ENCODE data around the gene RGS9. TPM values are rescaled to one million over a fixed set of nuclear protein-coding genes. Genes with fewer than 3 reads are reported as not detected.

RGS9 gene
- total and polyA plus RNA-seq, 2 of the 13 experiments (the other 11 are each of a cell fraction or from before 2014, with no cell fraction given), result 0.44 to 0.74 TPM

DNA sequence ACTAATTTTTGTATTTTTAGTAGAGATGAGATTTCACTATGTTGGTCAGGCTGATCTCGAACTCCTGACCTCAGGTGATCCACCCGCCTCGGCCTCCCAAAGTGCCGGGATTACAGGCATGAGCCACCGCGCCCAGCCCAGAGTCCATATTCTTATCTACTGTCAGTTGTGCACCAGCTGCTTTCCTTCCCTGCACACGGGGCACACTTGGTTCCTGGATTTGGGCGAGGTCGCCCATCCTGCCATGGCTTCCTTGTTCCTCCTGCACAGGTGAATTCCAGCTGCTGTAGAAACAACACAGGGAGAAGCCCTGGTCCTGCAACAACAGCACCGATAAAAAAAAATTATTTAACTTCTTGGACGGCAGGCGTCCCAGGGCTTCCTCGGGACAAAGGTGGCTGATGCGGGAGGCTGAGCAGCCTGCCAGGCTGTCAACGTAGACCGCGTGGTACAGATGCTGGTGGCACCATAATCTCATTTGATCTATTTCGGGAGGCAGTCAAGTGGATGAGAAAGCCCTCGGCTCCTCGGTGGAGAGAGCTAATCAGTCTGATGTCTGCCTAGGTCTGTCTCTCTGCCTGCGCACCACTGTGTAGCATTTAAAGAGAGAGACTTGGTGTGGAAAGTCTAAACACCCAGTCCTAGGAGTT is 19.1 kb downstream of the RGS9 start (continued):
- TF ChIP-seq ZNF30 (CRISPR knock-in tag; IDR thresholded peaks at IDR 0.05) (no peak), MBNL3 (CRISPR knock-in tag; conservative IDR thresholded peaks at IDR 0.05) (no peak), ZNF460 (CRISPR knock-in tag; IDR thresholded peaks at IDR 0.05; ENCODE audit: borderline replicate concordance) (no peak)

DNA sequence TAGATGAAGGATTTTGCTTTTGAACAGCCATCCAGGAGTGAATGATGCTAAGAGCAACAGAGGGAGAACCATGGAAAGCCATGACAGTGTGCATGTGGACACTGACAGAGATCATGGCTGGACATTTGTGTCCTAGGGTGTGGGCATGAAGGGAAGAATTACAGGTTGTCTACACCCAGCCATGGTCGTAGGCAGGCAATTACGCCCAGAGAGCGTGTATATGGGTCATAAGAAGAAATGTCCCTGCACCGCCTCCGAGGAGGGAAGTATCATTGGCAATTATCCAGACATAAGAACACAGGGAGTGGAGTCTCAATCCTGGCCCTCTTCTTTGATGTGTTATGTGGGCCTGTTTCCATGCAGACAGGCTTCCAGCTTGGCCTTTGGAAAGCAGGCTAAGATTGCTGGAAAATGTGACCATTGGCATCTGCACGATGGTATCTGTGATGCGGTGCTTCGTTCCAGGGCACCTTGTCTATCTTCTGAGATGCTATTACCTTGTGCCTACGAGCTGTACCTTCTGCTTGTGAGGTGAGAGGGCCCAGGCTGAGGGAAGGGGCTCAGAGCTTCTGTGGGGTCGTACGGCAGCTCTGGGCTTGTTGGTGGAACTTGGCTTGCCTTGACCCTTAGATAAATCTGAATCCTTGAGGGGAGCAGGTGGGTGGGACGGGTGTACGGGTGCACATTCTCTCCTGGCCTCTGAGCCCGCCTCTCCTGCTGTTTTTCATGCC is 19.8 kb downstream of the RGS9 start:
- no peak overlapping the region for H3K27ac ChIP-seq (ENCODE audit: extremely low read length, insufficient read depth, low read length)
- H3K4me1 ChIP-seq (ENCODE audit: insufficient read depth, low read length), result no peaks in the 10 kb centered on the region
- intact Hi-C loops (cut with micrococcal nuclease; ENCODE audit: unreplicated experiment) (no loop called here), in situ Hi-C loops (cut with HindIII; ENCODE audit: extremely low pct_ligation_motif_present, low pct_unique_long_range_greater_than_20kb) (no loop called here)
- H3K4me2 ChIP-seq (ENCODE audit: low read depth, low read length), result no peak overlapping the region
- TF ChIP-seq ZFP36 (IDR thresholded peaks at IDR 0.05; ENCODE audit: borderline replicate concordance, low read depth, low read length, partially characterized antibody), result no peak
- TF ChIP-seq GPN1 (CRISPR knock-in tag; IDR thresholded peaks at IDR 0.05; ENCODE audit: borderline replicate concordance), result no peak
- H3K36me3 ChIP-seq (replicated peaks in 1 of 2; ENCODE audit: control insufficient read depth in 1 of 2, insufficient read depth in 2 of 2, low read length in 2 of 2), result no peaks in the 10 kb centered on the region
- no peak for ATAC-seq
- no TSS peak for BruUV-seq (replicated peaks)
- CTCF ChIA-PET (ENCODE audit: low intra/inter-chr PET ratio, low total read pairs), result no interaction called here
- peaks cover 4 to 48% of the 10 kb centered on the region in 2 experiments; a peak in 4 of 5 replicates for H3K27me3 ChIP-seq (ENCODE audit: control insufficient read depth in 1 of 2, insufficient read depth in 2 of 2, low read length in 2 of 2)
- no peak overlapping the region for H3K4me3 ChIP-seq (replicated peaks in 1 of 3; ENCODE audit: insufficient read depth in 1 of 3, low read depth in 2 of 3, low read length in 3 of 3)
- no peaks in the 10 kb centered on the region for H3K79me2 ChIP-seq (ENCODE audit: insufficient read depth, low read length)
- DNase-seq (ENCODE audit: low spot score), result no peak
- WGBS (ENCODE audit: low lambda C conversion rate), result 32% methylated on average over 11 of the region's 14 CpGs
- no peak for FAIRE-seq
- H4K20me1 ChIP-seq (ENCODE audit: insufficient read depth, low read length), result no peaks in the 10 kb centered on the region
- H3K9me3 ChIP-seq (ENCODE audit: low read length), result no peaks in the 10 kb centered on the region
- H3K9ac ChIP-seq (ENCODE audit: insufficient read depth, low read depth, low read length), result no peak overlapping the region
- no peak overlapping the region for H2AFZ ChIP-seq (ENCODE audit: low read length)
- POLR2A ChIA-PET, result no interaction called here

DNA sequence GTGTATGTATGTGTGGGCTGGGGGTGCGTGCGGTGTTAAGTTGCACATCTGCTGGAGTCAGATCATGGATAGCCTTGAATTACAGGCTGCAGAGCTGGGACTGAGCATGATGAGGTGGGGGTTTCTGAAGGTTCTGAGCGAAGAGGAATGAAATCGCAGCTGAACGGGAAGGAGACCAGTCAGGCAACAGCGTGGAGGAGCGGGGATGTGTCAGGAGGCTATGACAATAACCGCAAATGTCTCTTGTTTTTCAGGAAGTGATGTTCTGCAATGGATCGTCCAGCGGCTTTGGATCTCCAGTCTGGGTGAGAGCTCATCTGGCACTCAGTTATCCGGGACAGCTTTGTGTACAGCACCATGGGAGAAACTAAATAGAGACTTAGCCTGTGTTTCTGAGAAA is 20.9 kb downstream of the RGS9 start:
- POLR2A ChIA-PET, result no interaction called here
- TF ChIP-seq SOX5 (CRISPR knock-in tag; IDR thresholded peaks at IDR 0.05; ENCODE audit: borderline replicate concordance) (no peak), FOSL1 (CRISPR knock-in tag; IDR thresholded peaks at IDR 0.05; ENCODE audit: borderline replicate concordance) (no peak), ZNF326 (CRISPR knock-in tag; IDR thresholded peaks at IDR 0.05; ENCODE audit: borderline replicate concordance) (no peak), DDIT3 (CRISPR knock-in tag; IDR thresholded peaks at IDR 0.05) (no peak), POGZ (CRISPR knock-in tag; IDR thresholded peaks at IDR 0.05) (no peak)
- TF ChIP-seq, protein P1, sequence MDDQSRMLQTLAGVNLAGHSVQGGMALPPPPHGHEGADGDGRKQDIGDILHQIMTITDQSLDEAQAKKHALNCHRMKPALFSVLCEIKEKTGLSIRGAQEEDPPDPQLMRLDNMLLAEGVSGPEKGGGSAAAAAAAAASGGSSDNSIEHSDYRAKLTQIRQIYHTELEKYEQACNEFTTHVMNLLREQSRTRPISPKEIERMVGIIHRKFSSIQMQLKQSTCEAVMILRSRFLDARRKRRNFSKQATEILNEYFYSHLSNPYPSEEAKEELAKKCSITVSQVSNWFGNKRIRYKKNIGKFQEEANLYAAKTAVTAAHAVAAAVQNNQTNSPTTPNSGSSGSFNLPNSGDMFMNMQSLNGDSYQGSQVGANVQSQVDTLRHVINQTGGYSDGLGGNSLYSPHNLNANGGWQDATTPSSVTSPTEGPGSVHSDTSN (CRISPR knock-in tag; IDR thresholded peaks at IDR 0.05; ENCODE audit: borderline replicate concordance), result no peak
- TF ChIP-seq, protein P2, sequence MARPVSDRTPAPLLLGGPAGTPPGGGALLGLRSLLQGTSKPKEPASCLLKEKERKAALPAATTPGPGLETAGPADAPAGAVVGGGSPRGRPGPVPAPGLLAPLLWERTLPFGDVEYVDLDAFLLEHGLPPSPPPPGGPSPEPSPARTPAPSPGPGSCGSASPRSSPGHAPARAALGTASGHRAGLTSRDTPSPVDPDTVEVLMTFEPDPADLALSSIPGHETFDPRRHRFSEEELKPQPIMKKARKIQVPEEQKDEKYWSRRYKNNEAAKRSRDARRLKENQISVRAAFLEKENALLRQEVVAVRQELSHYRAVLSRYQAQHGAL (CRISPR knock-in tag; IDR thresholded peaks at IDR 0.05; ENCODE audit: not compliant biosample characterization), result no peak

More for the DNA sequence above, 20.9 kb downstream of the RGS9 start:
- in situ Hi-C loops (cut with HindIII; ENCODE audit: extremely low pct_ligation_motif_present, low pct_unique_long_range_greater_than_20kb) (no loop called here), intact Hi-C loops (cut with micrococcal nuclease; ENCODE audit: unreplicated experiment) (no loop called here)
- H4K20me1 ChIP-seq (ENCODE audit: insufficient read depth, low read length), result no peaks in the 10 kb centered on the region
- no peaks in the 10 kb centered on the region for H3K4me1 ChIP-seq (ENCODE audit: insufficient read depth, low read length)
- H3K27ac ChIP-seq (ENCODE audit: extremely low read length, insufficient read depth, low read length), result no peak overlapping the region
- no peak overlapping the region for H3K4me3 ChIP-seq (replicated peaks in 1 of 3; ENCODE audit: insufficient read depth in 1 of 3, low read depth in 2 of 3, low read length in 3 of 3)
- FAIRE-seq, result no peak
- no TSS peak for BruUV-seq (replicated peaks)
- no peak for DNase-seq (ENCODE audit: low spot score)
- no peak overlapping the region for H2AFZ ChIP-seq (ENCODE audit: low read length)
- WGBS (ENCODE audit: low lambda C conversion rate), result 56% methylated on average over 11 of the region's 11 CpGs
- H3K4me2 ChIP-seq (ENCODE audit: low read depth, low read length), result no peak overlapping the region
- H3K9ac ChIP-seq (ENCODE audit: insufficient read depth, low read depth, low read length), result no peak overlapping the region
- CTCF ChIA-PET (ENCODE audit: low intra/inter-chr PET ratio, low total read pairs), result no interaction called here
- ATAC-seq, result no peak
- H3K36me3 ChIP-seq (replicated peaks in 1 of 2; ENCODE audit: control insufficient read depth in 1 of 2, insufficient read depth in 2 of 2, low read length in 2 of 2), result no peaks in the 10 kb centered on the region
- H3K79me2 ChIP-seq (ENCODE audit: insufficient read depth, low read length), result no peaks in the 10 kb centered on the region
- peaks cover 4 to 42% of the 10 kb centered on the region in 2 experiments; a peak in 4 of 5 replicates for H3K27me3 ChIP-seq (ENCODE audit: control insufficient read depth in 1 of 2, insufficient read depth in 2 of 2, low read length in 2 of 2)
- H3K9me3 ChIP-seq (ENCODE audit: low read length), result no peaks in the 10 kb centered on the region

Data from HepG2 (cell line).